Measurements from ENCODE around the gene ARHGAP10.

Gene ARHGAP10
- total RNA-seq: 11.6 to 18.9 (median 12.0) reads per million in 3 experiments

- DNase-seq: peak; percentile 57
Observed at GRCh38 chr4:147731580-147732517, at the start of gene ARHGAP10. Gene ARHGAP10 (plus strand): TSS chr4:147732088. CDS start chr4:147732302, 214 bp downstream.

- no peak for DNase-seq
Observed at GRCh38 chr4:147682755-147683154, 49.1 kb upstream of the ARHGAP10 start.

- DNase-seq: no peak
Observed at GRCh38 chr4:147683188-147683591, 48.7 kb upstream of the ARHGAP10 start.

GRCh38 chr4:147683717-147684700 is 47.9 kb upstream of the ARHGAP10 start, which contains the start of gene PRMT9:
Gene PRMT9 (minus strand): TSS chr4:147684163. CDS start chr4:147683987, 176 bp downstream.
- peak; percentile 82 for DNase-seq

- no peak for DNase-seq
Observed at GRCh38 chr4:147689067-147689466, 42.8 kb upstream of the ARHGAP10 start.

- DNase-seq: no peak
Observed at GRCh38 chr4:147691820-147692219, 40.1 kb upstream of the ARHGAP10 start.

- DNase-seq: no peak
Observed at GRCh38 chr4:147693218-147693617, 38.7 kb upstream of the ARHGAP10 start.

- no peak for DNase-seq
Observed at GRCh38 chr4:147696866-147697265, 35.0 kb upstream of the ARHGAP10 start.

- DNase-seq: no peak
Observed at GRCh38 chr4:147704846-147705245, 27.0 kb upstream of the ARHGAP10 start.

GRCh38 chr4:147707892-147708672 is 23.8 kb upstream of the ARHGAP10 start:
- DNase-seq: peak; percentile 47

- DNase-seq: no peak
Observed at GRCh38 chr4:147709999-147710398, 21.9 kb upstream of the ARHGAP10 start.

GRCh38 chr4:147714575-147715401 is 17.1 kb upstream of the ARHGAP10 start:
- DNase-seq: no peak

GRCh38 chr4:147717878-147718277 is 14.0 kb upstream of the ARHGAP10 start:
- no peak for DNase-seq

- no peak for DNase-seq
Observed at GRCh38 chr4:147723326-147723725, 8.6 kb upstream of the ARHGAP10 start.

- DNase-seq: no peak
Observed at GRCh38 chr4:147724468-147725201, 7.3 kb upstream of the ARHGAP10 start.

GRCh38 chr4:147725673-147726072 is 6.2 kb upstream of the ARHGAP10 start:
- no peak for DNase-seq

GRCh38 chr4:147727476-147728028 is 4.3 kb upstream of the ARHGAP10 start:
- DNase-seq: no peak

- no peak for DNase-seq
Observed at GRCh38 chr4:147730333-147730732, 1.6 kb upstream of the ARHGAP10 start.

- no peak for DNase-seq
Observed at GRCh38 chr4:147732518-147733235, 789 bp downstream of the ARHGAP10 start.

Measured in central memory CD4-positive, alpha-beta T cell (primary cell).